CD4-positive, alpha-beta T cell (primary cell): ENCODE data around the gene PNMT. TPM values are rescaled to one million over a fixed set of nuclear protein-coding genes. Genes with fewer than 3 reads are reported as not detected.
A peak's percentile ranks its signal among the peaks of the same experiment; 100 is the strongest.

Experiments used
- ATAC-seq: fragments of 200-7000 bp; cut with Tn5 transposase; one replicate; pipeline ENCODE4 v1.10.0; 2022; ENCODE audit warnings: mild to moderate bottlenecking; ENCODE audit not compliant: poor library complexity
- CTCF ChIA-PET: fragments of 350-600 bp; sonication (Branson Sonifier 250); formaldehyde crosslinking; loops from one replicate; lab custom pipeline; 2021; ENCODE audit warnings: antibody characterized with exemption, inconsistent platforms; lab: Charles Lee
- POLR2A ChIA-PET: fragments of 350-600 bp; sonication (Branson Sonifier 250); formaldehyde crosslinking; loops from one replicate; lab custom pipeline; 2021; ENCODE audit warnings: antibody characterized with exemption, inconsistent platforms; lab: Charles Lee
- DNase-seq, 14 experiments: peaks; one replicate each; pipeline ENCODE4 v3.0.0-alpha.2; 2013 to 2020; ENCODE audit warnings: mixed read lengths in 2 of 14
- H3K27ac ChIP-seq, 2 donors: one replicate each; pipeline versions ENCODE4 v1.5.1 to v1.7.0; 2013; ENCODE audit warnings: low read length in 2 of 2, low read depth in 1 of 2, mild to moderate bottlenecking in 1 of 2
- H3K27me3 ChIP-seq, 2 experiments: 1 replicate in 1 of 2; 2 replicates in 1 of 2; pipeline versions ENCODE4 v1.6.1 to v1.7.0; 2013; ENCODE audit warnings: low read length in 2 of 2, control low read depth in 1 of 2, mild to moderate bottlenecking in 1 of 2, moderate library complexity in 1 of 2; ENCODE audit not compliant: insufficient read depth in 2 of 2, control insufficient read depth in 1 of 2
- H3K36me3 ChIP-seq: one replicate; pipeline ENCODE4 v1.6.1; 2013; ENCODE audit warnings: low read length, control low read depth; ENCODE audit not compliant: insufficient read depth
- H3K4me1 ChIP-seq: one replicate; pipeline ENCODE4 v1.6.1; 2013; ENCODE audit warnings: low read length, control low read depth; ENCODE audit not compliant: insufficient read depth
- H3K4me3 ChIP-seq: one replicate; pipeline ENCODE4 v1.5.1; 2013; ENCODE audit warnings: mild to moderate bottlenecking, low read length, moderate library complexity
- H3K9me3 ChIP-seq, 2 experiments: 1 replicate in 1 of 2; 2 replicates in 1 of 2; pipeline versions ENCODE4 v1.6.1 to v1.7.0; 2013; ENCODE audit warnings: low read length in 2 of 2, mild to moderate bottlenecking in 2 of 2, control low read depth in 1 of 2, moderate library complexity in 1 of 2; ENCODE audit not compliant: control insufficient read depth in 1 of 2, insufficient read depth in 1 of 2
- H3K27ac Mint-ChIP-seq: one replicate; pipeline ENCODE4 v1.8.0; 2020; ENCODE audit warnings: mixed read lengths
- H3K27me3 Mint-ChIP-seq: one replicate; pipeline ENCODE4 v1.8.0; 2021; ENCODE audit warnings: mixed read lengths
- H3K36me3 Mint-ChIP-seq: one replicate; pipeline ENCODE4 v1.8.0; 2021; ENCODE audit warnings: low read depth, mixed read lengths
- H3K4me1 Mint-ChIP-seq: one replicate; pipeline ENCODE4 v1.8.0; 2021; ENCODE audit warnings: low read depth, mixed read lengths
- H3K4me3 Mint-ChIP-seq: one replicate; pipeline ENCODE4 v1.8.0; 2020; ENCODE audit warnings: mild to moderate bottlenecking, mixed read lengths
- H3K9me3 Mint-ChIP-seq: one replicate; pipeline ENCODE4 v1.8.0; 2020; ENCODE audit warnings: mixed read lengths
- intact Hi-C, 2 experiments: fragments of 100-400 bp; cut with DNase I in 1 of 2; cut with micrococcal nuclease in 1 of 2; formaldehyde crosslinking; loops; one replicate each; pipeline versions ENCODE4 v1.15.1 to v1.9.0; 2023 to 2025; cut with DNase I, micrococcal nuclease
- total RNA-seq, 174 experiments: library from RNA in 2 of 174; stranded (reverse) in 2 of 174; gene quantifications; one replicate each; pipeline ENCODE4 v1.2.3 and lab custom pipeline; 2021 to 2026
- TF ChIP-seq, protein P1 (sequence below): fragments of 200-600 bp; IDR thresholded peaks from one replicate; pipeline ENCODE4 v1.8.0; 2022; ENCODE audit warnings: antibody characterized with exemption, mild to moderate bottlenecking

Gene PNMT
- total RNA-seq, 2 experiments from 2014 or later = 0.47 TPM; not detected in 1

DNA sequence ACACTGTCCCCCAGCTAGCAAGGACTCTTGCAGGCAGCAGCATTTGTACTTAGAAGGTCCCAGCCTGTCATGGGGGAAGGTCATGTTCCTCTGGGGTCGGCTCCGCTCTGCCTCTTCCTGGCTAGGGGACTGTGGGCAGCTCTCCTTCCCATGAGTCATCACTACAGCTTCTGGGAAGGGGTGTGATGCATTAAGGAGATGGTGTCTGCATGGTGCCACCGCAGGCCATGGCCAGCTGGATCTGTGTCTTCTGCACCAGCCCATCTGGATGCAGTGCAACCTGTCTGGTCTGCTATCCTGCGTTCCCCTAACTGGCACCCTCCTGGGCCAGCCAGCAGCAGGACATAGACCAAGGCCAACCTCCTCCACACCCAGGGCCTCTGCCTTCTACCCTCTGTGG lies 25.0 kb upstream of the PNMT start:
- no peak for ATAC-seq
- Histone ChIP-seq H3K27ac (no peak overlapping the region), H3K36me3 (peaks cover 12% of the 10 kb centered on the region), H3K27me3 (no peaks in the 10 kb centered on the region), H3K9me3 (no peaks in the 10 kb centered on the region), H3K4me1 (peaks cover 76% of the 10 kb centered on the region), H3K4me3 (no peak overlapping the region)
- CTCF ChIA-PET = interaction anchor here (0.8 to 1.4 kb wide), 2 partner anchors 11 to 25 kb away, joined by 4 to 7 read pairs; partner anchors contain the start of gene PNMT
- H3K4me3 Mint-ChIP-seq = no peak overlapping the region
- no peaks in the 10 kb centered on the region for H3K9me3 Mint-ChIP-seq
- POLR2A ChIA-PET = no interaction called here
- no peak for DNase-seq
- peaks cover 67% of the 10 kb centered on the region for H3K4me1 Mint-ChIP-seq
- H3K27ac Mint-ChIP-seq = no peak overlapping the region
- TF ChIP-seq, protein P1, sequence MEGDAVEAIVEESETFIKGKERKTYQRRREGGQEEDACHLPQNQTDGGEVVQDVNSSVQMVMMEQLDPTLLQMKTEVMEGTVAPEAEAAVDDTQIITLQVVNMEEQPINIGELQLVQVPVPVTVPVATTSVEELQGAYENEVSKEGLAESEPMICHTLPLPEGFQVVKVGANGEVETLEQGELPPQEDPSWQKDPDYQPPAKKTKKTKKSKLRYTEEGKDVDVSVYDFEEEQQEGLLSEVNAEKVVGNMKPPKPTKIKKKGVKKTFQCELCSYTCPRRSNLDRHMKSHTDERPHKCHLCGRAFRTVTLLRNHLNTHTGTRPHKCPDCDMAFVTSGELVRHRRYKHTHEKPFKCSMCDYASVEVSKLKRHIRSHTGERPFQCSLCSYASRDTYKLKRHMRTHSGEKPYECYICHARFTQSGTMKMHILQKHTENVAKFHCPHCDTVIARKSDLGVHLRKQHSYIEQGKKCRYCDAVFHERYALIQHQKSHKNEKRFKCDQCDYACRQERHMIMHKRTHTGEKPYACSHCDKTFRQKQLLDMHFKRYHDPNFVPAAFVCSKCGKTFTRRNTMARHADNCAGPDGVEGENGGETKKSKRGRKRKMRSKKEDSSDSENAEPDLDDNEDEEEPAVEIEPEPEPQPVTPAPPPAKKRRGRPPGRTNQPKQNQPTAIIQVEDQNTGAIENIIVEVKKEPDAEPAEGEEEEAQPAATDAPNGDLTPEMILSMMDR = no peak
- intact Hi-C loops = no loop called here
- no peaks in the 10 kb centered on the region for H3K27me3 Mint-ChIP-seq
- peaks cover 15% of the 10 kb centered on the region for H3K36me3 Mint-ChIP-seq

DNA sequence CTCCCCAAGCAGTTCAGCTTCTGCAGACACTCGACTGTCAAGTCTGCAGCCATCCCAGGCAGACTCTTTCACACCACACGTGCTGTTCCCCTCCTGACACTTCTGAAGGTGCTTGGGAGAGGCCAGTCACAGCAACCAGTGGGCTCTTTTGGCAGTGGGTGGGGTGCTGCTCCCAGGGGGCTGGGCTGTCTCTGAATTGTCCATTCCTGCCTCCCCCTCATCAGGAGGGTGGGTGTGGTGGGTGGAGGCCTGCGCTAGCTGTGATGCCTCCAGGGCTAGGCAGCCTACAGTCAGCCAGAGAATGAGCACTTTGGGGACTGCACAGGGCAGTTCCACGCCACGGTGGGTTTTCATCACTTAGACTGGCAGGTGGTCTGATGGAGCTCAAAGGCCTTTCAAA lies 21.0 kb upstream of the PNMT start:
- no peak for ATAC-seq
- no peak overlapping the region for H3K4me3 Mint-ChIP-seq
- Histone ChIP-seq H3K36me3 (peaks cover 14% of the 10 kb centered on the region), H3K9me3 (no peaks in the 10 kb centered on the region), H3K27ac (no peak overlapping the region), H3K4me3 (no peak overlapping the region), H3K27me3 (no peaks in the 10 kb centered on the region), H3K4me1 (peaks cover 39% of the 10 kb centered on the region)
- POLR2A ChIA-PET = interaction anchor here (1.2 kb wide), 1 partner anchor 21 kb away, joined by 3 read pairs; no protein-coding TSS in a partner anchor
- H3K9me3 Mint-ChIP-seq = no peaks in the 10 kb centered on the region
- no peak overlapping the region for H3K27ac Mint-ChIP-seq
- DNase-seq = no peak
- no peaks in the 10 kb centered on the region for H3K27me3 Mint-ChIP-seq
- CTCF ChIA-PET = interaction anchor here (4.1 kb wide), 1 partner anchor 24 kb away, joined by 20 read pairs; no protein-coding TSS in a partner anchor
- TF ChIP-seq, protein P1 = no peak
- intact Hi-C loops = no loop called here
- peaks cover 53% of the 10 kb centered on the region for H3K4me1 Mint-ChIP-seq
- peaks cover 22% of the 10 kb centered on the region for H3K36me3 Mint-ChIP-seq

DNA sequence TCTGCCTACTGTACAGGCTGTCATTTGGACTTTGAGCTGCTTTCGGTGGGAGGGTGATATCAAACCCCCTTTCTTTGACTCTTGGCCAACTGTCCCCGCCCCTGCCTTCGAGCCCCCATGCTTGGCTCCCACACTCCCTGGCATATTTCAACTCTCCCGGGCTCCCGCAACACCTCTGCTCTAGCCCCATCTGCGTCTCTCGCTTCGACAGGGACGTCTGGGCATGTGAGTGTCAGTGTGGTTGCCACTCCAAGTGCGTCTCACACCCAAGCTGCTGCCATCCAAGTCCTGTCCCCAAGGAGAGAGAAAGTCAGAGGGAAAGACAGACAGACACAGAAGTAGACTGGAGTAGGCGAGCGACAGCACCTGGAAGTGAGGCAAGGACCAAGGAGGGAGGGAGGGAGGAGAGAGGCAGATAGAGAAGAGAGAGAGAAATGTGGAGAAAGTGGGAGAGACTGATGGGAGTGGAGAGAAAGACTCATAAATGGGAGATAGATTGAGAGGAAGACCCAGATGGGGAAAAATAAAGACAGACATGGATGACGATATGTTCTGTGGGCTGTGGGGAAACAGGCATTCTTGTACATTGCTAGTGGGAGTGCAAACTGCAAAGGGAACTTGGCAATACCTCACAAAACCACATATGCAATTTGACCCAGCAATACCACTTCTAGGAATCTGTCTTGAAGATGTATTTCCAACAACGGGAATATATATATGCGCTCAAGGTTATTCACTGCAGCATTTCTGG lies 19.5 kb upstream of the PNMT start:
- Mint-ChIP-seq H3K4me1 (peaks cover 48% of the 10 kb centered on the region), H3K27ac (peak overlapping the region; percentile 51), H3K4me3 (no peak overlapping the region), H3K9me3 (no peaks in the 10 kb centered on the region), H3K27me3 (no peaks in the 10 kb centered on the region), H3K36me3 (peaks cover 27% of the 10 kb centered on the region)
- Histone ChIP-seq H3K9me3 (no peaks in the 10 kb centered on the region), H3K27ac (no peak overlapping the region), H3K4me3 (no peak overlapping the region), H3K36me3 (peaks cover 17% of the 10 kb centered on the region), H3K27me3 (no peaks in the 10 kb centered on the region), H3K4me1 (peaks cover 34% of the 10 kb centered on the region)
- TF ChIP-seq, protein P1 = no peak
- intact Hi-C loops = no loop called here
- CTCF ChIA-PET = no interaction called here
- no peak for ATAC-seq
- DNase-seq = no peak
- POLR2A ChIA-PET = interaction anchor here (0.6 to 1.2 kb wide), 3 partner anchors 20 to 464 kb away, joined by 3 to 4 read pairs (median 3); no protein-coding TSS in a partner anchor
